Ovary (tissue), 3 donors: ENCODE results near the gene KDM1A.

Experiments used
- CTCF ChIP-seq, 3 donors: fragments of 450-650 bp in 2 of 3; fragments of 200-600 bp in 1 of 3; IDR thresholded peaks; one replicate each; pipeline versions ENCODE4 v1.5.1 to v1.8.0; 2016 to 2022; ENCODE audit warnings: antibody characterized with exemption in 3 of 3, mild to moderate bottlenecking in 1 of 3
- EP300 ChIP-seq: sonication (generic); formaldehyde crosslinking; IDR thresholded peaks from one replicate; pipeline ENCODE4 v1.6.1; 2017; ENCODE audit warnings: antibody characterized with exemption
- POLR2A ChIP-seq: fragments of 450-650 bp; IDR thresholded peaks from one replicate; pipeline ENCODE4 v1.6.1; 2017; ENCODE audit warnings: antibody characterized with exemption, mild to moderate bottlenecking, moderate library complexity
- donor health status: DM: no; HTN: no; CAD: no.

DNA sequence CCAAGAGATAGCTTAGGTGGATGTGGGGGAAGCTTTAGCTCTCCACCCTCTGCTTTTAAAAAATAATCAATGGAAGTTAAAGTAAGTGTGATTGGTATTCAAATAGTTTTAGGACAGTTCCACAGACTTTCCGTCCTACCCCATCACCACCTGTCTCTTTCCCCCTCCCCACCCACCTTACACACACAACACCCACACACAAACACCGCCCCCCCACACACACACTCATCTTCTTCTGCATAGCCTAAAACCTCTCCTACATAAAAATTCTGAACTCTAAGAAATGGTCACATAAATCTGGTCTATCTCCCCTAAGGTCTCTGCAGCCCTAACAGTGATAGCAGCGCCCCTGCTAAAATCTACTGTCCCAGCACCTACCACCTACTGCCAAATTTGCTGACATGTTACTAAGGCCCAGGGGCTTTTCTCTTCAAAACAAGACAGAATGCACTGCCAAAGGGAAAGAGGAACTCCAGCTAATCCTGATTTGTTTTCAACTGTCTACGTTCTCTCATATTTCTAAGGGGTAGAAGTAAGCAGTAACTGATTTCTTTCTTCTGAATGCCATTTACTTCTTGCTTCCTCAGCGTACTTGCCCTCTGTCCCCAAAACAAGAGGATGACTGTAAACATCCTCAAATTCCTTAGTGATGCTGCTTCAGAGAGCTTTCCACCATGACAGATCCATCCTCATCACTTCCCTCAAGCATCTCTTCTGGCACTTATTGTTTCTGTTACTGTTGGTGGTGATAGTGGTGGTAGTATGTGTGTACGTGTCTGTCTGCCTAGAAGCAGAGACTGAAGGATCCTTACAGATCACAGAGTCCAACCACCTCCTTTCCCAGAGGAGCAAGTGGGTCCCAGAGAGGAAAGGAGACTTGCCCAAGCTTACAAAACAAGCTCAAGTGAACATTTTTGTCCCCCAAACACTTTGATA is 92.6 kb downstream of the KDM1A start:
- TF ChIP-seq CTCF (IDR thresholded peaks at IDR 0.05) (no peak), POLR2A (no peak), EP300 (no peak)
